Progenitor cell of endocrine pancreas (in vitro differentiated cells): Measurements from ENCODE around the gene SOS1. TPM values are rescaled to one million over a fixed set of nuclear protein-coding genes. Genes with fewer than 3 reads are reported as not detected.
"Not testable (repeated sequence)": the region's sequence is repeated elsewhere in the genome, so short reads cannot be mapped to it uniquely, and the experiment has no call there.

Source experiments
- DNase-seq: peaks from one replicate; pipeline ENCODE4 v3.0.0; 2021; ENCODE audit warnings: low spot score; ENCODE audit not compliant: unreplicated experiment
- H3K27ac Mint-ChIP-seq: 2 replicates; pipeline ENCODE4 v1.8.0; 2021; ENCODE audit warnings: mild to moderate bottlenecking, moderate library complexity, mixed read lengths
- H3K27me3 Mint-ChIP-seq: 2 replicates; pipeline ENCODE4 v1.8.0; 2021; ENCODE audit warnings: mixed read lengths
- H3K36me3 Mint-ChIP-seq: 2 replicates; pipeline ENCODE4 v1.8.0; 2022; ENCODE audit warnings: mixed read lengths; ENCODE audit not compliant: insufficient read depth
- H3K4me1 Mint-ChIP-seq: 2 replicates; pipeline ENCODE4 v1.8.0; 2021; ENCODE audit warnings: low read depth, mixed read lengths
- H3K4me3 Mint-ChIP-seq: 2 replicates; pipeline ENCODE4 v1.8.0; 2021; ENCODE audit warnings: low read depth, mild to moderate bottlenecking, moderate library complexity, mixed read lengths
- H3K9me3 Mint-ChIP-seq: 2 replicates; pipeline ENCODE4 v1.8.0; 2021; ENCODE audit warnings: low read depth, mixed read lengths
- CTCF ChIP-seq: fragments of 200-600 bp; sonication (generic); IDR thresholded peaks from one replicate; pipeline ENCODE4 v1.5.0; 2021; ENCODE audit warnings: antibody characterized with exemption, mild to moderate bottlenecking; ENCODE audit not compliant: unreplicated experiment
- total RNA-seq: library from RNA; stranded (reverse); gene quantifications from 2 replicates; pipeline ENCODE4 v1.2.1, GENCODE V29; 2021

SOS1 gene
- total RNA-seq, 1 donor from 2014 or later, result 77.0 TPM

- no peak for TF ChIP-seq CTCF
- no peaks in the 10 kb centered on the region for H3K27me3 Mint-ChIP-seq
- no peak for DNase-seq
- H3K4me3 Mint-ChIP-seq, result no peak overlapping the region
- H3K9me3 Mint-ChIP-seq, result no peaks in the 10 kb centered on the region
- no peak overlapping the region for H3K27ac Mint-ChIP-seq
- H3K4me1 Mint-ChIP-seq, result peaks cover 3% of the 10 kb centered on the region
- H3K36me3 Mint-ChIP-seq, result no peaks in the 10 kb centered on the region
Observed at GRCh38 chr2:38945911-38946310, 174.9 kb downstream of the SOS1 start.

GRCh38 chr2:38945372-38945771 lies 175.5 kb downstream of the SOS1 start:
- H3K9me3 Mint-ChIP-seq, result no peaks in the 10 kb centered on the region
- no peak for TF ChIP-seq CTCF
- no peaks in the 10 kb centered on the region for H3K36me3 Mint-ChIP-seq
- H3K27me3 Mint-ChIP-seq, result no peaks in the 10 kb centered on the region
- no peak overlapping the region for H3K27ac Mint-ChIP-seq
- peaks cover 3% of the 10 kb centered on the region for H3K4me1 Mint-ChIP-seq
- no peak for DNase-seq
- H3K4me3 Mint-ChIP-seq, result no peak overlapping the region

- H3K9me3 Mint-ChIP-seq, result no peaks in the 10 kb centered on the region
- no peak overlapping the region for H3K27ac Mint-ChIP-seq
- no peak for DNase-seq
- H3K4me3 Mint-ChIP-seq, result no peak overlapping the region
- no peaks in the 10 kb centered on the region for H3K36me3 Mint-ChIP-seq
- H3K4me1 Mint-ChIP-seq, result peaks cover 3% of the 10 kb centered on the region
- H3K27me3 Mint-ChIP-seq, result no peaks in the 10 kb centered on the region
- TF ChIP-seq CTCF, result no peak
Observed at GRCh38 chr2:38943784-38944183, 177.1 kb downstream of the SOS1 start.

GRCh38 chr2:38940746-38941145 lies 180.1 kb downstream of the SOS1 start:
- Mint-ChIP-seq H3K27ac (no peak overlapping the region), H3K9me3 (no peaks in the 10 kb centered on the region), H3K4me3 (no peak overlapping the region), H3K36me3 (no peaks in the 10 kb centered on the region), H3K4me1 (no peaks in the 10 kb centered on the region), H3K27me3 (no peaks in the 10 kb centered on the region)
- DNase-seq, result no peak
- TF ChIP-seq CTCF, result no peak

- no peaks in the 10 kb centered on the region for H3K4me1 Mint-ChIP-seq
- no peak for TF ChIP-seq CTCF
- no peak for DNase-seq
- no peaks in the 10 kb centered on the region for H3K9me3 Mint-ChIP-seq
- no peak overlapping the region for H3K4me3 Mint-ChIP-seq
- no peaks in the 10 kb centered on the region for H3K27me3 Mint-ChIP-seq
- no peaks in the 10 kb centered on the region for H3K36me3 Mint-ChIP-seq
- no peak overlapping the region for H3K27ac Mint-ChIP-seq
Observed at GRCh38 chr2:38937548-38937947, 183.3 kb downstream of the SOS1 start.

GRCh38 chr2:38936516-38936915 lies 184.3 kb downstream of the SOS1 start:
- not testable (repeated sequence) for H3K4me3 Mint-ChIP-seq, H3K9me3 Mint-ChIP-seq, H3K4me1 Mint-ChIP-seq, DNase-seq, H3K27me3 Mint-ChIP-seq, H3K27ac Mint-ChIP-seq, H3K36me3 Mint-ChIP-seq
